Measurements from ENCODE around the gene RMND5B.
"Not testable (repeated sequence)": the region's sequence is repeated elsewhere in the genome, so short reads cannot be mapped to it uniquely, and the experiment has no call there.

The RMND5B gene

GRCh38 chr5:178114325-178115135 lies 16.3 kb upstream of the RMND5B start:
- DNase-seq: peak; percentile 65

GRCh38 chr5:178115136-178115813 lies 15.5 kb upstream of the RMND5B start:
- DNase-seq: no peak

- DNase-seq: no peak
These were observed 15.0 kb upstream of the RMND5B start for GRCh38 chr5:178115814-178116142.

- DNase-seq: peak; percentile 92
These were observed 14.5 kb upstream of the RMND5B start for GRCh38 chr5:178116143-178116885.

- no peak for DNase-seq
These were observed 12.7 kb upstream of the RMND5B start for GRCh38 chr5:178117923-178118701.

GRCh38 chr5:178119915-178120606 lies 10.8 kb upstream of the RMND5B start:
- DNase-seq: no peak

- DNase-seq: peak; percentile 87
These were observed 10.0 kb upstream of the RMND5B start for GRCh38 chr5:178120607-178121357.

GRCh38 chr5:178121391-178122276 lies 9.2 kb upstream of the RMND5B start:
- no peak for DNase-seq

- no peak for DNase-seq
These were observed 8.5 kb upstream of the RMND5B start for GRCh38 chr5:178122346-178122745.

- no peak for DNase-seq
These were observed 7.5 kb upstream of the RMND5B start for GRCh38 chr5:178123094-178123965.

GRCh38 chr5:178123966-178124925 lies 6.6 kb upstream of the RMND5B start:
- DNase-seq: no peak

- no peak for DNase-seq
These were observed 5.4 kb upstream of the RMND5B start for GRCh38 chr5:178125253-178125906.

- no peak for DNase-seq
These were observed 4.3 kb upstream of the RMND5B start for GRCh38 chr5:178126556-178126955.

- DNase-seq: not testable (repeated sequence)
These were observed 3.4 kb upstream of the RMND5B start for GRCh38 chr5:178127300-178128009.

- no peak for DNase-seq
These were observed 1.5 kb upstream of the RMND5B start for GRCh38 chr5:178129296-178129695.

GRCh38 chr5:178130234-178130575 lies 609 bp upstream of the RMND5B start:
- not testable (repeated sequence) for DNase-seq

GRCh38 chr5:178131446-178131996 lies 707 bp downstream of the RMND5B start:
- no peak for DNase-seq
